ENCODE measurements around the gene CCDC97.
"Not testable (repeated sequence)": the region's sequence is repeated elsewhere in the genome, so short reads cannot be mapped to it uniquely, and the experiment has no call there.

CCDC97 gene

GRCh38 chr19:41332000-41332399 is 22.0 kb downstream of the CCDC97 start:
- DNase-seq (ENCODE audit: low read depth in 3 of 3, low spot score in 1 of 3): no peak

DNA sequence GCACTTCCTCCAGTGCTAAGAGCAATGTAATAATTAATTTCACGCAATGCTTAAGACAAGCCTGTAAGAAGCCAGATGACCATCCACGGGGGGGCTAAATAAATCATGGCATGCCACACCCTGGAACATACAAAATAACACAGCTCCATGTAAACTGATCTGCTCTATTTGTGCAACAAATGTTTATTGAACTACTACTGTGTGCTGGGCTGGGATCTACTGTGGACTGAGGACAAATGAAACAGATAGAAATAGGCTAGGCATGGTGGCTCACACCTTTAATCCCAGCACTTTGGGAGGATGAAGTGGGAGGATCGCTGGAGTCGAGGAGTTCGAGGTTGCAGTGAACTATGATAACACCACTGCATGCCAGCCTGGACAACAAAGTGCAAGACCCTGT is 22.5 kb downstream of the CCDC97 start:
- no peak for DNase-seq (ENCODE audit: low read depth in 3 of 3, low spot score in 1 of 3)

DNA sequence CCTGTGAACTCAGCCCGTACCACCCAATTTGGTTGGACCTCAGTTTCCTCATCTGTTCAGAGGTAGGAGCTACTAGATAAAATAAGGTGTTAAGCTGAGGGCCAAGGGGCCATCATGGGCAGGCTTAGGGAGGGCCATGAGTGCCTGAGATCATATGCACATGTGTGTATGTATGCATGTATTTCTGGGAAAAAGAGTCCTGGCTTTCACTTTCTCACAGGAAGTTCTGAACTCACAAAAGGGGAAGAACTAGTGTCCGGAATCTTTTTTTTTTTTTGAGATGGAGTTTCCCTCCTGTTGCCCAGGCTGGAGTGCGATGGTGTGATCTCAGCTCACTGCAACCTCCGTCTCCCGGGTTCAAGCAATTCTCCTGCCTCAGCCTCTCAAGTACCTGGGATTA is 24.8 kb downstream of the CCDC97 start:
- no peak for DNase-seq (ENCODE audit: low read depth in 3 of 3, low spot score in 1 of 3)

- no peak for DNase-seq (ENCODE audit: low read depth in 3 of 3, low spot score in 1 of 3)
Observed at GRCh38 chr19:41335467-41335866, 25.5 kb downstream of the CCDC97 start.

DNA sequence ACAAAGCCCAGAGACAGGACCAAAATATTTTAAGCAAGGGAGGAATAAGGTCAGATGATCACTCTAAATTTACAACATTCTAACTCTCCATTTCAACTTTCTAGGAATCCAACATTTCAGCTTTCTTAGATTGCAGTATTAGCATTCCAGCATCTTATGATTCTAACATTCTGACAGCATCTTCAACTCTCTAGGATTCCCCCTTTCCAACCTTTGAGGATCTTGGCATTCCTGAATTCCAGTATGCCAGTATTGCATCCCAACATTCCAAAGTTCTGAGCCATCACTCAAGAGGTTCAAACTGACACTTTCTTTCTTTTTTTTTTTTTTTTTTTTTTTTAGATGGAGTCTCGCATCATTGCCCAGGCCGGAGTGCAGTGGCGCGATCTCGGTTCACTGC is 30.0 kb downstream of the CCDC97 start:
- no peak for DNase-seq (ENCODE audit: low read depth in 3 of 3, low spot score in 1 of 3)

DNA sequence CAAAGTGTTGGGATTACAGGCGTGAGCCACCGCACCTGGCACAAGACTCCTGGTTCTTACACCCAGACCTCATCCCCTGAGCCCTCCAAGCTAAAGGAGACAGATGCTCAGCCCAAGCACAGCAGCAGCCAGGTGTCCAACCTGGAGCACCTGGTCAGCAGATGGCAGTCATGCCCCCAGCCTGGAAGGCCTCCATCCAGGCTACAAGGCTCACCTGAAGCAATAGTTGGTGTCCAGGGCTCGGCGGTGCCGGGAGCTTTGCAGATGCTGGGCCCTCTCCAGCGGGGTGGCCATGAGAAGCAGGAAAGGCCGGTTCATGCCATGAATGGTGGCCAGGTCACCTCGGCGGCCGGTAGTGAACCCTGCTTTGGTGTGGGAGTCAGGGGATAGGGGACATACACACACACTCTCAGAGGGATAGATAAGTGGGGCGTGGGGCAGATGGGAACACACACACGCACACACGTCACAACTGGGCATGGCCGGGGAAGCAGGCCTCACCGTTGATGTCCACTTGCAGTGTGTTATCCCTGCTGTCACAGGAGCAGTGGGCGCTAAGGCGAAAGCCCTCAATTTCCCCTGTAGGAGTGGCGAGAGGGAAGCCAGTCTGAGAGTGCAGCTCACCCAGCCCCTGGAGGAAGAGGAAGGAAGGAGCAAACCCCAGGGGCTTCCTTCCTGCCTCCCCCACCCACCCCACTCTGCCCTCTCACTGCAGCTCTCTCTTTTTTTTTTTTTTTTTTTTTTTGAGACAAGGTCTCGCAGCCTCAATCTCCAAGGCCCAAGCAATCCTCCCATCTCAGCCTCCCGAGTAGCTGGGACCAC is 31.9 kb downstream of the CCDC97 start:
- DNase-seq (ENCODE audit: low read depth in 3 of 3, low spot score in 1 of 3): no peak

- no peak for DNase-seq (ENCODE audit: low read depth in 3 of 3, low spot score in 1 of 3)
Observed at GRCh38 chr19:41344162-41344561, 34.2 kb downstream of the CCDC97 start.

DNA sequence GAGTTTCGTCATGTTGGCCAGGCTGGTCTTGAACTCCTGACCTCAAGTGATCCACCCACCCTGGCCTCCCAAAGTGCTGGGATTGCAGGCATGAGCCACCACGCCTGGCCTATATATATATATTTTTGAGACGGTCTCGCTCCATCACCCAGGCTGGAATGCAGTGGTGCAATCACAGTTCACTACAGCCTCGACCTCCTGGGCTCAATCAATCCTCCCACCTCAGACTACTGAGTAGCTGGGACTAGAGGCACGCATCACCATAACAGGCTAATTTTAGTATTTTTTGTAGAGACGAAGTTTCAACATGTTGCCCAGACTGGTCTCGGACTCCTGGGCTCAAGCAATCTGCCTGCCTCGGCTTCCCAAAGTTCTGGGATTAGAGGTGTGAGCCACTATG is 36.9 kb downstream of the CCDC97 start:
- not testable (repeated sequence) for DNase-seq (ENCODE audit: low read depth in 3 of 3, low spot score in 1 of 3)

- no peak for DNase-seq (ENCODE audit: low read depth in 3 of 3, low spot score in 1 of 3)
Observed at GRCh38 chr19:41350735-41351338, 40.9 kb downstream of the CCDC97 start.

- peak; percentile 57 to 69 (median 59) for DNase-seq (ENCODE audit: low read depth in 3 of 3, low spot score in 1 of 3)
Observed at GRCh38 chr19:41351339-41352245, 41.6 kb downstream of the CCDC97 start.

DNA sequence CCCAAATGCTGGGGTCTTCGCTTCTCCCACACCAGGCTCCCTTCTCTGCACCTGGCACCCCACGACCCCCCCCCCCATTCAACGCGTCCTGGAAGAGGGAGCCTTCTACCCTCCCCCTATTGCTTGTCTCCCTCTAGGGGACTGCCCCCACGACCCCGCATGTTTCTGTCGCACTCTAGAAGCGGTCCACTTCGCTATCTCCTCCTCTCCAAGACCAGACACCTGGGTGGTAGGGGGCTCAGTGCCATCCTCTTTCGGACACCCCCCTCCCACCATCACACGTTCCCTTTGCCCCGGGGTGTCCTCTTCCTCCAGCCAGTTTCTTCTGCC is 42.3 kb downstream of the CCDC97 start:
- DNase-seq (ENCODE audit: low read depth in 3 of 3, low spot score in 1 of 3): no peak

GRCh38 chr19:41352609-41353465 is 42.9 kb downstream of the CCDC97 start:
- peak in 2 of 3 donors; percentile 63 to 77 for DNase-seq (ENCODE audit: low read depth in 3 of 3, low spot score in 1 of 3)

GRCh38 chr19:41353466-41354342 is 43.7 kb downstream of the CCDC97 start, which contains the start of gene TGFB1:
TSS of gene TGFB1 (minus strand) at chr19:41353922. CDS start at chr19:41353044, 878 bp downstream.
- DNase-seq (ENCODE audit: low read depth in 3 of 3, low spot score in 1 of 3): peak; percentile 88 to 91 (median 90)

GRCh38 chr19:41354343-41354953 is 44.5 kb downstream of the CCDC97 start:
- DNase-seq (ENCODE audit: low read depth in 3 of 3, low spot score in 1 of 3): no peak

DNA sequence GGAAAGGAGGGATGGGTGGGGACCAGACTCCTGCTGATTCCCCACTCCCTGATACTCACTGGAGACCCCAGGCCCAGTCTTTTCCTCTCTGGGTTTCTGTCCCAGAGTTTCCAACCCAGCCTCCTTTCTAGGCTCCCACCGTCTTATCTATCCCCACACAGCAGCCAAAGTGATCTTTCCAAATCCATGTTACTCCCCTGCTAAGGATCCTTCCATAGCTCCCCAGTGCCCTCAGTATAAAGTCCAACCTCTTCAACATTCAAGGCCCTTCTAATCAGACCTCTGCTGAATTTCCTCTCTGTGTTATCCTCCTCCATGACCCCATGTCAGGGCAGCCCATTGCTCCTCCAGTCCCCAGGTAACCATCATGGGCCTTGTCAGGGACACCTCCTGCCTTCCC is 45.1 kb downstream of the CCDC97 start:
- DNase-seq (ENCODE audit: low read depth in 3 of 3, low spot score in 1 of 3): no peak

GRCh38 chr19:41355802-41356201 is 45.8 kb downstream of the CCDC97 start:
- no peak for DNase-seq (ENCODE audit: low read depth in 3 of 3, low spot score in 1 of 3)

DNA sequence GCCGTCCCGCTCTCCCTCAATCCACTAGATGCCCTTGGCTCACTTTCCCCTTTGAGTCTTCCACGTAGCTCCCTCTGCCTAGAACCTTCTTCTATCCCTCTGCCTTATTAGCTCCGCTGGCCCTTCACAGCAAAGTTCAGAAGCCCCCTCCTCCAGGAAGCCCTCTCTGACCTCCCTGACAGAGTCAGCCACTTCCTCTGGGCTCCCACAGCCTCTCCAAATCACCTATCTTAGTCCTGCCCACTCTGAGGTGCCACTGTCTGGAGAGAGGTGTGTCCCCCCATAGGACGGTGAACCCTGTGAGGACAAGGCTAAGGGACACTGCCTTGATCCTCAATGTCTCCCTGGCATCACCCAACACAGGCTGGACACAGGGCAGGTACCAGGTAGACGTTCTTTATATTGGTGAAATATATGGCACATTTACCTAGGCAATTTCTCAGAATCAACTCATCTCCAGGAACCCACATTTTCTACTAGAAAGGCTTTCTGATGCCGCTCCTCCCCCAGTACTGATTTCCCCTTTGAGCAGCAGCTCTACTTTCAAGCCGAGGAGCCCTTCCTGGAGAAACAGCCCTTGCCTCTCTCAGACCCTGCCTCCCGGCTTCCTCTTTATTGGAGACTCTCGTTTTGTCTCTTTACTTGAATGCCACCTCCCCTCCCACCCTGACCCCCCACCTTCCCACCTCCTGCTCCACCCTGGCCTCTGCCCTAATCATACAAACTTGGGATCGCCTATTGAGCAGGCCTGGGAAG is 47.2 kb downstream of the CCDC97 start:
- DNase-seq (ENCODE audit: low read depth in 3 of 3, low spot score in 1 of 3): no peak

GRCh38 chr19:41357746-41358145 is 47.8 kb downstream of the CCDC97 start:
- DNase-seq (ENCODE audit: low read depth in 3 of 3, low spot score in 1 of 3): no peak

DNA sequence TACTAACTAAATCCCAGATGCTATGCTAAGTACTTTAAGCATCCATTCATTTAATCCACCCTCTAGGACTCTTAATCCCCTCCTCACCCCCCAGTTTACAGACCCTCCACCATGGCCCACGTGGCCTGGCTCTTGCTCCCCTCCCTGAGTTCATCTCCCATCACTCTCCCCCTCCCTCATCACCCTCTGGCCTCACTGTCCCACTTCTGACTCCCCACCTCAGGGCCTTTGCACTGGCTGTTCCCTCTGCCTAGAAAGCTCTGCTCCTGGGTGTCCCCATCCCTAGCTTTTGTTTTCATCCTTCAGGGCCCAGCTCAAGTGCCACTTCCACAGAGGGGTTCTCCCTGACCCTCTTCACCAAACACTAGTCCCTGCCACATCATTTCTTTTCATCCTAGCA is 49.8 kb downstream of the CCDC97 start:
- no peak for DNase-seq (ENCODE audit: low read depth in 3 of 3, low spot score in 1 of 3)
